ENCODE data around the gene SLC12A9. TPM values are rescaled to one million over a fixed set of nuclear protein-coding genes. Genes with fewer than 3 reads are reported as not detected.

The SLC12A9 gene
- total and polyA plus RNA-seq, 2 of the 4 experiments (the other 2 are of a cell fraction): 4.5 to 16.2 TPM

GRCh38 chr7:100823534-100823933 lies 29.0 kb upstream of the SLC12A9 start:
- Histone ChIP-seq H3K9me3 (ENCODE audit: control insufficient read depth, insufficient read depth, low read length) (no peaks in the 10 kb centered on the region), H2AFZ (replicated peaks; ENCODE audit: low read length, poor library complexity) (no peak overlapping the region), H4K8ac (ENCODE audit: low read depth in 2 of 2, low read length in 2 of 2) (no peak overlapping the region), H3K56ac (ENCODE audit: extremely low read depth, insufficient read depth, low read length) (no peak overlapping the region), H4K91ac (ENCODE audit: insufficient read depth, low read depth, low read length) (no peak overlapping the region), H2BK20ac (ENCODE audit: low read depth, low read length) (no peak overlapping the region), H3K4ac (ENCODE audit: low read depth, low read length) (no peak overlapping the region), H3K14ac (replicated peaks; ENCODE audit: low read depth, low read length) (no peak overlapping the region), H2AK9ac (replicated peaks; ENCODE audit: low read depth, low read length, poor library complexity) (no peak overlapping the region), H3K9ac (ENCODE audit: low read depth, low read length) (no peak overlapping the region), H2AK5ac (ENCODE audit: low read depth, low read length) (no peak overlapping the region), H2BK5ac (ENCODE audit: low read depth, low read length, poor library complexity, severe bottlenecking) (no peak overlapping the region), H3K27ac (ENCODE audit: insufficient read depth, low read length) (no peak overlapping the region), H3K18ac (ENCODE audit: low read depth, low read length) (no peak overlapping the region), H3K9me1 (ENCODE audit: insufficient read depth, low read length) (no peaks in the 10 kb centered on the region), H3K4me3 (ENCODE audit: insufficient read depth, low read depth, low read length) (no peak overlapping the region), H3K4me1 (ENCODE audit: control insufficient read depth, insufficient read depth, low read length) (peaks cover 9% of the 10 kb centered on the region), H3K79me1 (ENCODE audit: low read depth in 1 of 2, low read length in 2 of 2) (peaks cover 7 to 50% of the 10 kb centered on the region in 2 experiments; a peak in 3 of 4 replicates), H3K23ac (ENCODE audit: low read depth, low read length) (no peak overlapping the region), H2BK120ac (ENCODE audit: low read depth, low read length) (no peak overlapping the region), H3K27me3 (ENCODE audit: control insufficient read depth, insufficient read depth, low read length) (no peaks in the 10 kb centered on the region), H4K20me1 (ENCODE audit: insufficient read depth, low read length) (peaks cover 30% of the 10 kb centered on the region), H3K36me3 (ENCODE audit: control insufficient read depth, insufficient read depth, low read length) (peaks cover 44% of the 10 kb centered on the region), H3K4me2 (ENCODE audit: low read depth, low read length) (no peak overlapping the region), H2BK15ac (ENCODE audit: low read depth, low read length) (no peak overlapping the region), H4K5ac (ENCODE audit: low read depth, low read length) (no peak overlapping the region)
- WGBS, 2 experiments (ENCODE audit: extremely low coverage in 2 of 2, insufficient read length in 1 of 2): 96% methylated on average over 23 of the region's 31 CpGs; no CpG with 5 or more reads in 1 of the 2 experiments
- DNase-seq (no peak), ATAC-seq (ENCODE audit: low read depth) (no peak)
- no TSS peak for BruUV-seq (replicated peaks)
- ChIA-PET CTCF (no interaction called here), POLR2A (ENCODE audit: unreplicated experiment) (no interaction called here)
- dilution Hi-C loops (cut with HindIII; ENCODE audit: low sequenced_read_pairs, unreplicated experiment): no loop called here
- TF ChIP-seq CHD1 (IDR thresholded peaks at IDR 0.05; ENCODE audit: low read depth, low read length) (no peak), RCOR1 (IDR thresholded peaks at IDR 0.05; ENCODE audit: insufficient replicate concordance, low read length) (no peak), RAD21 (IDR thresholded peaks at IDR 0.05; ENCODE audit: low read length) (no peak), POLR2A (IDR thresholded peaks at IDR 0.05; ENCODE audit: low read depth, low read length) (no peak), USF2 (IDR thresholded peaks at IDR 0.05; ENCODE audit: low read depth, low read length) (no peak), RFX5 (IDR thresholded peaks at IDR 0.05; ENCODE audit: low read depth, low read length) (no peak), MAFK (IDR thresholded peaks at IDR 0.05; ENCODE audit: low read depth, low read length) (no peak), CEBPB (IDR thresholded peaks at IDR 0.05; ENCODE audit: low read depth, low read length) (no peak)
- in situ Hi-C loops (cut with MboI; ENCODE audit: low sequenced_read_pairs): loop anchor here (10.0 kb wide), 1 partner anchor 119 kb away; the partner anchor contains the start of gene POP7
- intact Hi-C loops (cut with micrococcal nuclease): no loop called here

Measured in IMR-90 (cell line).